ENCODE data around the gene SNAP25.

The SNAP25 gene

GRCh38 chr20:10321138-10321717, 102.6 kb downstream of the SNAP25 start:
- TF ChIP-seq CTCF (IDR thresholded peaks at IDR 0.05): no peak

- no peak for TF ChIP-seq CTCF (IDR thresholded peaks at IDR 0.05)
Observed at GRCh38 chr20:10322073-10323012, 103.7 kb downstream of the SNAP25 start.

- TF ChIP-seq CTCF (IDR thresholded peaks at IDR 0.05): no peak
Observed at GRCh38 chr20:10323729-10324128, 105.1 kb downstream of the SNAP25 start.

- TF ChIP-seq CTCF (IDR thresholded peaks at IDR 0.05): no peak
Observed at GRCh38 chr20:10324198-10324847, 105.7 kb downstream of the SNAP25 start.

- TF ChIP-seq CTCF (IDR thresholded peaks at IDR 0.05): no peak
Observed at GRCh38 chr20:10328897-10329255, 110.2 kb downstream of the SNAP25 start.

GRCh38 chr20:10329387-10330005, 110.9 kb downstream of the SNAP25 start:
- TF ChIP-seq CTCF (IDR thresholded peaks at IDR 0.05): no peak

- no peak for TF ChIP-seq CTCF (IDR thresholded peaks at IDR 0.05)
Observed at GRCh38 chr20:10330071-10330470, 111.4 kb downstream of the SNAP25 start.
